Activated CD4-positive, alpha-beta T cell treated with anti-CD3 and anti-CD28 coated beads, Interleukin-10, Interleukin-2, amounts not matched to agents 100 ng/mL and 50 ng/mL, durations not matched to agents 16 hours and 8 hours (primary cell): Measurements from ENCODE around the gene ACAN.

Experiments
- DNase-seq: peaks from one replicate; pipeline ENCODE4 v3.0.0-alpha.2; 2020

ACAN gene

GRCh38 chr15:88802250-88802990 lies 816 bp upstream of the ACAN start:
- no peak for DNase-seq

- no peak for DNase-seq
These were observed 320 bp upstream of the ACAN start for GRCh38 chr15:88802991-88803240.

DNA sequence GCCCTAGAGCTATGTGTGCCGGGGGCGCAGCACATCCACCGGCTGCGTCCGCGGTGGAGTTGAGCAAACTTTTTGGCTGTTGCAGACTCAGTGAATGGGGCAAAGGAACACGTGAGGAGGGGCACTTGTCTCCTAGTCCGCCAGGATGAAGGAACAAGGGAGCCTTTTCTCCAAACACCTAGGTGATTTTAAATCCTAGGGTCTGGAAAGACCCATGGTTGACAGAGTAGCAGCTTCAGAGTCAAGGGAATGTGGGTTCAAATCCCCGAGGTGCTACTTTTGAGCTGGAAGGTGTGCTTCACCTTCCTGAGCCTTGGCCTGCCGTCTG lies 648 bp downstream of the ACAN start:
- no peak for DNase-seq

GRCh38 chr15:88804257-88804656 lies 1.0 kb downstream of the ACAN start:
- DNase-seq, result no peak

- peak; percentile 23 for DNase-seq
These were observed 2.0 kb downstream of the ACAN start for GRCh38 chr15:88805031-88805780.

DNA sequence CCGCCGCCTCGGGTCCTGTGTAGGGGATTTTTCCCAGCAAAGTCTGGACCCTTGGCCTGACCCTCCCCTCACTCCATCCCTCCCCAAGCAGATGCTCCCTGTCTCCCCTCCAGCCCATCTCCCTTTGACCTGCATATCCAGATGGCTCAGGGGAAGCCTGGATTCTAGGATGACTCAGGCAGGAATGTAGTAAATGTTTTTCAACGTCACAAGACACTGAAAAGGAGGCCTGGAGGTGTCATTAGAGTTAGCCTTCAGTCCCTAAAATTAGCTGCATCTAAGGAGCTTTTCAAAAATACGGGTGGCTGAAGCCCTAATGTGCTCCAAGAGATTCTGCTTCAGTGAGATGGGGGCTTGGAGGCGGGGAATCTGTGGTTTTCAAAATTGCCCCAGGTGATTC lies 7.2 kb downstream of the ACAN start:
- DNase-seq, result no peak

DNA sequence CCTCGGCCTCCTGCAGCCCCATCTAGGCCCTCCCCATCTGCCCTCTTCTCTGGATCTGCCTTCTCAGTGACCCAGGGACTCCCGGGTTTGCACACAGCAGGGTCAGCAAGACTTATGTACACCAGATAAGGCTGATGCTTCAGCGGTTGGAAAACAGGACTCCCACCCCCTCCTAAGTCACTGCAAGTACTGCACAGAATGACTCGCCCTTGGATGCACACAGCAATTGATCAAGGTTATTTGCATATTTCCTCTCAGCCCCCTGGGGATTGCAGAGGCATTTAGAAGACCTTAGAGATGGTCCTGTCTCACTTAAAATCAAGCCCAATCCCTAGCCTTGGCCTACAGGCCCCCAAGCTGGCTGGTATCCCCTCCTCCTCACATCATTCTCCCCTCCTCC lies 8.9 kb downstream of the ACAN start:
- no peak for DNase-seq

DNA sequence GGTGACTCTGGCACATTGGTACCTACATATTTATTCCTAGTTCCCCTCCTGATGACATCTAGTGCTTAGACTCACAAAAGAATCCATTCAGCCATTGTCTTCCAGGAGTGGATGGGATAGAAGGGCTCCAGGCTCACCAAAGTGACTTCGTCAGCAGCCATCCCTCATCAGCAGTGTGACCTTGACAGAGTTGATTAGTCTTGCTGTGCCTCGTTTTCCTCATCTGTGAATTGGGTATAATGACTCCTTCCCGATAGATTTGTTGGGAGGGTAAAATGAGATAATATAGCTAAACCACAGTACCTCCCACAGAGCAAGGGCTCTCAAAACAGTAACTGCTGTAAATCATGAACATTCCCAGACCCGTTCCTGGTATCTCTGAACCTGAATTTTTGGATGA lies 10.7 kb downstream of the ACAN start:
- no peak for DNase-seq

DNA sequence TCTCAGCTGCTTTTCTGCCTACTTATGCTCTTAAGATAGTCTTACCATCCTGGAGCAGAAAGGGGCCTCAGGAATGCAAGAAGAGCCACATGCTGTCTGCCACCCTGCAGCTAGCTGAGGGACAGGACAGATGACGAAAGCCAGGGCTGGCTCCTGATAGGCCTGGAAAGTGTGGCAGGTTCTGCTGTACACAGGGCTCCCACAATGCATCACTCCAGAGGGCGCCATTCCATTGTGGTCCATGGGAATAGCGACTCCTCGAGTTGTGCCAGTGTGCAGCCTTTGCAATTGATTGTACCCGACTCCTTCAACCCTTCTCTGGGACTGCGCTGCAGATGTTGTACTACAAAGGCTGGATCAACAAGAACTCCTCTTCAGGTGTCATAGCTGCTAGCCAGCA lies 11.2 kb downstream of the ACAN start:
- no peak for DNase-seq

- DNase-seq, result no peak
These were observed 15.7 kb downstream of the ACAN start for GRCh38 chr15:88818920-88819319.

DNA sequence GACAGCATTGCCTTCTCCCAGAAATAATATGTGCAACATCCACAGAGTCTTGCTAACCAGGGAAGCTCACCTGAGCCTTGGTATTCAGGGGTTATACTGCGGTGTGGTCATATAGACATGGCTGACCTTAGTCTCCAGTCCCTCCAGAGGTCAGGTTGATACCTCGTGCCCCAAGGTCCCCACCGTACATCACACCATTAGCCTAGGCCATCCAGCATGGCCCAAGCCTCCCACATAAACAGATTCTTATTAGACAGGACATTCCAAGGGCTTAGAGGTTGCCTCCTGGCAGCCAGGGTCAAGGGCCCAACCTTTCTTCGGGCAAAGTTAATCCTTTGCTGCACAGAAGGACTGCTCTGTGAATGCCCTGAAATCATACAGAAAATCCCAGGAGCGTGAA lies 18.8 kb downstream of the ACAN start:
- no peak for DNase-seq

GRCh38 chr15:88828791-88829190 lies 25.6 kb downstream of the ACAN start:
- DNase-seq, result no peak

- no peak for DNase-seq
These were observed 26.8 kb downstream of the ACAN start for GRCh38 chr15:88830016-88830415.

- no peak for DNase-seq
These were observed 29.8 kb downstream of the ACAN start for GRCh38 chr15:88832820-88833730.

- DNase-seq, result no peak
These were observed 30.5 kb downstream of the ACAN start for GRCh38 chr15:88833731-88834100.

- DNase-seq, result peak; percentile 29
These were observed 31.1 kb downstream of the ACAN start for GRCh38 chr15:88834211-88834812.

- no peak for DNase-seq
These were observed 31.9 kb downstream of the ACAN start for GRCh38 chr15:88835119-88835518.

- DNase-seq, result no peak
These were observed 32.4 kb downstream of the ACAN start for GRCh38 chr15:88835646-88836045.

GRCh38 chr15:88838667-88839066 lies 35.4 kb downstream of the ACAN start:
- no peak for DNase-seq

DNA sequence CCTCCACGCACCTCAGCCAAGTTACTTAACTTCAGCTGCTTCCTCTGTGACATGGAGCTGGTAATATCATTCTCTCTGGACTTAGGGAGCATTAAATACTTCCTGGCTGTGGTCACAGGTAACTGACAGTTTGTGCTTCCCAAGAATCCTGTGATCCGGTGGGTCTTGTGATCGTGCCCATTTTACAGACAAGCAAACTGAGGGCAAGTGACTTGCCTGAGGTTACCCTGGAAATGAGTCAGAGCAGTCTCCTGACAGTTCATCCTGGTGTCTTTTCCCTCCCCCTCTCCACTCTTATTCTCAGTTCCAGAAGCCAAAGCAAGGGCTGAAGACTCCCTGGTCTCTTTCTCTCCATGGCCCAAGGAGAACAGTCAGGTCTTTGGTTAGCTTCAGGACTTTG lies 35.9 kb downstream of the ACAN start:
- no peak for DNase-seq

GRCh38 chr15:88839961-88840360 lies 36.7 kb downstream of the ACAN start:
- no peak for DNase-seq

DNA sequence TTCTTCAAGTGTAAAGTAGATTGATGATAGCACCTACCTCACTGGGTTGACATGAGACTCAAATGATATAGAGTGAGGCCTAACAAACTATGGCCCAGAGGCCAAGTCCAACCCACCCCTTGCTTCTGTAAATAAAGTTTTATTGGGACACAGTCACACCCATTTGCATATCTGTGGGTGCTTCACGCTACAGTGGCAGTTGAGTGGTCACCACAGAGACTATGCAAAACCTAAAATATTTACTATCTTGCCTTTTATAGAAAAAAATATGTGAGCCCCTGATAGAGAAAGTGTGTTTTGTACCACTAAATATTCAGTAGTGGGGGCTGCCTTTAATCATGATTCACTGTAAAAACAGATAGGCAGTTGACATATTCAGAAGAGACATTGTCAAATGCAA lies 38.0 kb downstream of the ACAN start:
- DNase-seq, result no peak

- DNase-seq, result no peak
These were observed 38.9 kb downstream of the ACAN start for GRCh38 chr15:88842156-88842555.

- no peak for DNase-seq
These were observed 40.1 kb downstream of the ACAN start for GRCh38 chr15:88843334-88843733.
